HG03558 (cell line): ENCODE measurements around the gene AP1M1.

Experiments
- ATAC-seq: cut with Tn5 transposase; IDR thresholded peaks from one replicate; pipeline ENCODE4 v1.9.1; 2021; ENCODE audit warnings: moderate number of reproducible peaks; ENCODE audit not compliant: unreplicated experiment; ENCODE audit errors: extremely low read depth

Gene AP1M1

GRCh38 chr19:16206637-16207036 lies 8.9 kb downstream of the AP1M1 start:
- no peak for ATAC-seq

GRCh38 chr19:16207063-16207462 lies 9.4 kb downstream of the AP1M1 start:
- no peak for ATAC-seq

- ATAC-seq, result no peak
These were observed 9.8 kb downstream of the AP1M1 start for GRCh38 chr19:16207490-16208025.

- ATAC-seq, result no peak
These were observed 10.5 kb downstream of the AP1M1 start for GRCh38 chr19:16208064-16208759.

GRCh38 chr19:16208847-16209665 lies 11.3 kb downstream of the AP1M1 start:
- ATAC-seq, result no peak

GRCh38 chr19:16210168-16210567 lies 12.5 kb downstream of the AP1M1 start:
- ATAC-seq, result no peak

- ATAC-seq, result no peak
These were observed 15.4 kb downstream of the AP1M1 start for GRCh38 chr19:16213076-16213475.

DNA sequence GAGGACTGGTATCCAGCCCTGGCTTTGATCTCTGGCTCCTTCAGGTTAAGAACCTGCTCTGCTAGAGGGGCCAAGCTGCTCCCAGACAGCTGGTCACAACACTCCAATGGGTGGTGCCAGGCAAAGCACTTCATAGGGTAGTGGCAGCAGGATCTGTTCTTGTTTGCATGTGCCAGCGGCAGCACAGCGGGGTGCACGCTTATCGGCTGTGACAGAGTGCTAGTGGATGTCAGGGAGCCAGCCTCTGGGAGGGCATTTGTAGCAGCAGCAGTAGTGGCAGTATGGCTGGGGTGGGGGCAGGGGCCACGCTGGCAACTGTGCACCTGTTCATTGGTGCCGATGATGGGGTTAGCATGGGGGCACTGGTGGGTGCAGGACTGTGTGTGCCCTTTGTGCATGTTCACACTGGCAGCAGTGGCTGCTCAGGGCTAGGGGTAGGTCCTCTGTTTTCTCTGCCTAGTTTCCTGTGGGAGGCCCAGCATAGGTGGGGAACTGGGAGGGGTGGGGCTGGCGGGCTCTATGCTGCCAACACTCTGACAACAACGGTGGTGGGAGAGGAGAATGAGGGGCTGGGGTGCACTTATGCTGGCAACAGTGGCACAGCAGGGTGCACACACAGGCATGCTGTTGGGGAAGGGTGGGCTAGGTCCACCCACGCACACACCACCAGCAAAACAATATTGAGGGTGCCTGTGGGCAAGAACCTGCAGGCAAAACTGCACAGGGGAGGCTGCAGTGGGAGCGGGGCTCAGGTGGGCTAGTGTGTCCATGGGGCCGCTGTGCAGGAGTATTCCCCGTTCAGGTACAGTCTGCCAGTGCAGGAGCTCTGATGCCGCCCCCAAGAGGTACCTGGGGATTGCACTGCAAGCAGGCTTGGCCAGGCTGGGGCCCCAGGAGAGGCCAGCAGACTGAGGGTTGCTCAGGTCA lies 19.3 kb downstream of the AP1M1 start:
- no peak for ATAC-seq

- no peak for ATAC-seq
These were observed 20.2 kb downstream of the AP1M1 start for GRCh38 chr19:16217716-16218451.

GRCh38 chr19:16218851-16219250 lies 21.1 kb downstream of the AP1M1 start:
- ATAC-seq, result no peak

- no peak for ATAC-seq
These were observed 25.1 kb downstream of the AP1M1 start for GRCh38 chr19:16222806-16223205.

GRCh38 chr19:16223746-16224145 lies 26.0 kb downstream of the AP1M1 start:
- no peak for ATAC-seq

GRCh38 chr19:16224293-16225045 lies 26.8 kb downstream of the AP1M1 start:
- ATAC-seq, result no peak

- ATAC-seq, result no peak
These were observed 27.8 kb downstream of the AP1M1 start for GRCh38 chr19:16225279-16226183.

DNA sequence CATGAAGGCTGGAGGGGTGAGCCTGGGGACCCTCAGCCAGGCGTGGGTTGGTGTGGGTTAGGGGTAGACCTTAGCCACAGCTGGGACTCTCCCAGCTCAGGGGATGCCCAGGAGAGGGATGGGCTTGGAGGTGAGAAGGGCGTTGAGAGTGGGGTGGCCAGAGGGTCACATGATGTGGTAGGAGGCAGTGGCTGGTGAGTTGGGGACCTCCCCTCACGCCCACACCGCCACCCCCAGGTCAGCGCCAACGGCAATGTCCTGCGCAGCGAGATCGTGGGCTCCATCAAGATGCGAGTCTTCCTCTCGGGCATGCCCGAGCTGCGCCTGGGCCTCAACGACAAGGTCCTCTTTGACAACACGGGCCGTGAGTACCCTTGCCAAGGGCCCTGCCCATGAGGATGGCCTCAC lies 28.5 kb downstream of the AP1M1 start:
- ATAC-seq, result no peak

GRCh38 chr19:16226878-16227836 lies 29.4 kb downstream of the AP1M1 start:
- ATAC-seq, result no peak
